HG02642 (cell line): ENCODE data around the gene DENND5B.
"Not testable (repeated sequence)": the region's sequence is repeated elsewhere in the genome, so short reads cannot be mapped to it uniquely, and the experiment has no call there.

Source experiments
- ATAC-seq: cut with Tn5 transposase; IDR thresholded peaks from one replicate; pipeline ENCODE4 v1.9.1; 2021; ENCODE audit warnings: mild to moderate bottlenecking; ENCODE audit not compliant: unreplicated experiment, poor library complexity

Gene DENND5B

DNA sequence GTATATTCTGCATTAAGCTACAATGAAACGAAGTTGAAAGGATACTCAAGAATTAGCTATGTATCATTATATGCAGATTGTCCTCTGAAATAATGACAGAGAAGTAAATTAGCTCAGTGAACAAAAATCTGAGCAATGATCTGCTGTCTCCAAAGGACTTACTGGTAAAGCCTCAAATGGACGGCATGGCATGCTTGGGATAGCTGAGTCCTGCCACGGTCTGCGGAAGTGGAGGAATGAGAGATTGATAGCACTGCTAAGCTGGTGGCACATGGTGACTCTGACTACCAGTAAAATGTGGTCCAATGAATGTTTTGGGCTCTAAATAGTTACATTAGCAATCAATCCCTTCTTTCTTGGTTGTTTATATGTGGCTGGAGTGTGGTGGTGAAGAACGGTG lies 3.7 kb upstream of the DENND5B start:
- ATAC-seq: no peak

DNA sequence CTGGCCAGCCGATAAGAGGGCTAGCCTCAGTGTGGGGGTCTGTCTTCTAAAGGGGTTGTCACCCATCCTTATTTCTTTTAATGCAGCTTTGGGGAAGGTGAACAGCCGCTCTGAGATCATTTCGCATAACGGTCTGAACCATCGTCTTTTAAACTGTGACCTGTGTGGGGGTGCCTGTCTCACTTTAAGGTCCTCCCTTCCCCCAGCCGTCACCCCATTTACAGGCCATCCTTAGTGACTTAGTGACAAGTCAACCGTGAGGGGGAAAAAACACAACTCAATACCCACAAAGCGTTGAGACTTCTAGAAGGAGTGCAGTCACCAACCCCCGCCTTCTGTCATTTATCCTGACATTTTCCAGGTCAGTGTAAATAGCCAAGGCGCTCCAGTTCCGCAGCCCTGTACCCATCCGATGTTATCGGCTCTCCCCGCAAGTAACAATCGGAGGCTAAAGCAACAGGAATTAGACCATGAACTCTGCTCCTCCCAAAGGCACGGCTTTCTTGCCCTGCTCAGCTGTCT lies 505 bp upstream of the DENND5B start:
- ATAC-seq: peak; percentile 12

DNA sequence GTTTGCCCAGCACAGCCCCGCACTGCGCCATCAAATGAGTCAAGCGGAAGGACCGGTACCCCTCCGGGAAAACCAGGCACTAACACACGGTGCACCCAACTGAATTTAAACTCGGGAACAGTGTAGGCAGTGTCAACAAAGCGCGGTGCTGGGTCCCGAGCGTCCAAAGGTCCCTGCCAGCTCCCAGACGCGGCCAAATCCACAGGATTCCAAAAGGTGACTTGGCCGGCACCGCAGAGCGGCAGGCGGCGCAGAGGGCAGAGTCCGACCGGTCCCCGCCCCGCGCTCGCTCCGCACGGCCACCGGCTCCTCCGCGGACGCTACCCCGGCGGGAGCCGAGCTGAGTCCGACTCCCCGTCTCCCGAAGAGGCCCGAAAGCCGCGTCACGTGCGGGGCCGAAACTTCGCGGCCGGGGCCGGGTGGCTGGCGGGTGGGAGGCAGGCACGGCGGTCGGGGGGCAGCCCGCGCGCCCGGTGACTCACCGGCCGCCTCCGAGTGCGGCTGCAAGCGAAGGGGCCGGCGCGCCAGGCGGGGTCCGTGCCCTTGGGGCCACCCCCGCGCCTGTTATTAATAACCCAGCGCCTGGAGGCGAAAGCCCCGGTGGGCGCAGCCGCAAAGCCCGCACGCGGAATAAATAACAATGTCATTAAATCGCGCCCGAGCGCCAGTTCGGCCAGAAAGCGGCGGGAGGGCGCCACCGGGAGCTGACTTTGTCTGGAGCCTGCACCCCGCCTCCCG lies 863 bp downstream of the DENND5B start:
- peak; percentile 43 for ATAC-seq

DNA sequence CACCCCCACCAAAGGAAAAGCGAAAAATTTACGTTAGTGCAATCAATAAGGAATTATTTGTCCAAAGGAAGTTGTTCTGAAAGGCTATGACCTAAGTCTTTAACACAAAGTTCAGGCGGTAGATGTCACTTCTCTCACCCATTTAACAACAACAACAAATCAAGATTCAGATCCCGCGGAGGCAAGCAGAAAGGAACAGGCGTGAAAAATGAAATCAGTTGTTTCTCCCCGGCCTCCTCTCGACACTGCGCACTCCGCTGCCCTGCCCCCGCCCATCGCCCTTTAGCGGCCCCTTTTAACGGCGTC lies 1.4 kb downstream of the DENND5B start:
- ATAC-seq: peak; percentile 46

DNA sequence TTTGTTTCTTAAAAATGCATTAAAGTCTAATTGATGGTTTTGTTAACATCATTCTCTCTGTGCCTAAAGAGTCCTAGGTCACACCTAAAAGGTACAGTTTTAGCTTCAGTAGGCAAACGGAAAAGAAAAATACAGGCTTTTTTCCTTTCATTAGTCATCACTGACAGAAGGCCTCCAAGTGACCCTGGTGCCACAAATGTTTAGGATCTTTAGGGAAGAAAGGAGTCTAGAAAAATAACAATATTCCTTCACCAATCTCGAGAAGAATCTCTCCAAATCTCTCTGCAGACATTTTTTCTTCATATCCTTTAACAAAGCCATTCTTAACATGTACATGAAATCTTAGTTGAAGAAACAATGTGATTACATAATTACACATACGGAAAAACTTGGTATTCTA lies 2.0 kb downstream of the DENND5B start:
- no peak for ATAC-seq

DNA sequence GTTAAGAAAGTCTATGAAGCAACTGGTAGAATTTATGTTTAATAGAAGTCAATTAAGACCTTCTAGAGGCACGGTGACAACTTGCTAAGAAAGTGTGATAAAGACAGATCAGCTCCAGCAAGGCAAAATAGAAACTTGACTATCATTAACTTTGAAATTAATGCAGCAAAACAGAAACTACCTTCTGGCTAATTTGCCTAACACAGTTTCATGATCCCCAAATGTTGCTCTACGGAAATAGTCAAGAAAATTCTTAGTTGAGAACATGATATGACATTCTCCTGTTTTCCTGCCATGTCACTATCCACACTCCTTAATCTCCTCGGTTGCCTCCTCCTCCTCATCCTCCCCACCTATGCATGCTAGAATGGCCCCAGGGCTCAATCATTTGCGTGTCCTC lies 4.2 kb downstream of the DENND5B start:
- ATAC-seq: no peak

DNA sequence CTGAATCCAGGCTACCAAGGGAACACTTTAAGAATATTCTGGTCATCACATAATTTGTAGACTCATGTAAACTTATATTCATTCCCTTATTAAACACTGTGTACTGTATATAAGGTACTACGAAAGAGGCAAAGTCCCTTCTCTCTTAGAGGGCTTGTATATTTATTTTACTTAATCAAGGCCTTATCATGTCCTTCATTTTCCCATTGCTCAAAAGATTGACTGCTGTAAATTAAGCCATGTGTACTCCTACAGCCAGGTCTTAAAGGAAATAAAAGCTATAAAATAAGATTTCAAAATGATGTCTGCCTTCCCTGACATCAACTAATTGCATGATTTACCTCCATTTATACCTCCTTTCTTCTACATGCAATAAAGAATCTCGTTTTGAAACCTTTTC lies 5.0 kb downstream of the DENND5B start:
- no peak for ATAC-seq

DNA sequence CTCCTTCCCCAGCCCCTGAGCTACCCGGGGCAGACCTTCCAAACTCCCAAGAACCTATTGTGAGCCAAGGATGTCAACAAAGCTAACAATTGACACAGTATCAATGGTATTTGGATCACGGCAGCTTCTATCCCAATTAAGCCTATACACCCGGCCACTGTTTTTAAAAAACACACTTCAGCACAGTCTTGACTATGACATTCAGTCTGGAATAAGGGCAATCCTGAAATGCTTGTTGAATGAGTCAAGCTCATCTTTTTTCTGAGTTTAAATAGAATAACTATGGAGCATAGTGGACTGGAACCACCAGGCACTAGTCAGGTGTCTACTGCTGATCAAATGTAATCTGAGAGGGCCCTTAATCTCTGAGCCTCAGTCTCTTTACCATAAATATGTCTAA lies 5.7 kb downstream of the DENND5B start:
- ATAC-seq: no peak

DNA sequence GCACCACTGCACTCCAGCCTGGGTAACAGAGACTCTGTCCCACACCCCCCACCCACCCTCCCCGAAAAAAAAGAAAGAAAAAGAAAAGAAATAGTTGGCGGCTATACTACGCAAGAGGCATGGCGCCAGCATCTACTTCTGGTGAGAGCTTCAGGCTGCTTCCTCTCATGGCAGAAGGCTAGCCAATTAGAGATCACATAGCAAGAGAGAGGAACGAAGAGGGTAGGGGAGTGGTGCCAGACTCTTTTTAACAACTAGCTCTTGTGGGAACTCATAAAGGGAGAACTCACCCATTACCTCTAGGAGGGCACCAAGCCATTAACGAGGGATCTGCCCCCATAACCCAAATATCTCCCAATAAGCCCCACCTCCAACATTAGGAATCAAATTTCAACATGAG lies 6.2 kb downstream of the DENND5B start:
- ATAC-seq: no peak

DNA sequence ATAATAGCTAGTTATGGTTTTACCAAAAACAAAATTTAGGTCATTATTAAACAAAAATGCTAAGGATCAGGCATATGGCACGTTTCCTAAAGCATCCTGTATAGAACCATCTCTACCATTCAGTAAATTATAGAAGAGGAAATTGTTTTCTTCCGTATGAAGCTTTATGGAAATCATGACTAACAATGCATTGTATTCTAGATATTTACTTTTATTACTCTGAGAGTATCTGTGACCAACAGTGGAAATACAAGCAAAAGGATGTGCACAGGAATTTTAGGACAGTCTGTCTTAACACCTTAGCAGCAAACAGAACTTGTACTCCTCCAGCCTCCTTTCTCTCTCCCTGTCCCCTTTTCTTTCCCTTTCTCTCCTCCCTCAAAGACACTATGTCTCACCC lies 7.1 kb downstream of the DENND5B start:
- no peak for ATAC-seq

DNA sequence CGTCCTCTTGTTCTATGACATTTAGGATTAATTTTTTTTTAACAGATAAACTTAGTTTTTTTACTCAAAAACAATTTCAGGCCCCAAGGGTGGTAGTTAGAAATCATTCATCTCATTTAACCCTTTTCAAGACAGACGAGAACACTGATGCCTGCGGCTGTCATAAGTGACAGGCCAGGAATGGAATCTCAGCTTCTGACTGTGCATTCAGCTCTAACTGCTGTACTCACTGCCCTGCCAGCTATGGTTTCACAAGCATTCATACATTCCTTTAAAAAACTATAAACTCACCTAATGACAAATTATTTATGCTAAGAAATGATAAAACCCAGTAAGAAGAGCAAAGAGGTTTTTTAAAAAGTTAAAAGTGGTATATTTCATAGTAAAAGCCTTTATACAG lies 8.8 kb downstream of the DENND5B start:
- ATAC-seq: no peak

DNA sequence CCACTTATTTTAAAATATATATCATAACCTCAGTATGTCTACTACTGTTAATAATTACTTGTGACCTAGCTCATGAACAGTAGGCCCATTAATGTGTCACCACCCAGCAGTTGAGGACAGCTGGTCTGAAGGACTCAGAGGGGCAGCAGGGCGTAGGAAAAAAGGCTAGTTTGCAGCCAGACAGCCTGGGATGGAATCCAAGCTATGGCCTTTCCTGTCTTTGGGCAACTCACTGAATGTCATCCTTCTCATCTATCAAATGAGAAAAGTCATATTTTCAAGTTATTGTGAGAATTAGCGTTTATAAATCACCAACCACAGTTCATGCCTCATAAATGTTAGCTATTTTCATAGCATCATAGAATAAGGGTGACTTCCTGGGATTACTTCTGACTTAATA lies 12.3 kb downstream of the DENND5B start:
- ATAC-seq: no peak

DNA sequence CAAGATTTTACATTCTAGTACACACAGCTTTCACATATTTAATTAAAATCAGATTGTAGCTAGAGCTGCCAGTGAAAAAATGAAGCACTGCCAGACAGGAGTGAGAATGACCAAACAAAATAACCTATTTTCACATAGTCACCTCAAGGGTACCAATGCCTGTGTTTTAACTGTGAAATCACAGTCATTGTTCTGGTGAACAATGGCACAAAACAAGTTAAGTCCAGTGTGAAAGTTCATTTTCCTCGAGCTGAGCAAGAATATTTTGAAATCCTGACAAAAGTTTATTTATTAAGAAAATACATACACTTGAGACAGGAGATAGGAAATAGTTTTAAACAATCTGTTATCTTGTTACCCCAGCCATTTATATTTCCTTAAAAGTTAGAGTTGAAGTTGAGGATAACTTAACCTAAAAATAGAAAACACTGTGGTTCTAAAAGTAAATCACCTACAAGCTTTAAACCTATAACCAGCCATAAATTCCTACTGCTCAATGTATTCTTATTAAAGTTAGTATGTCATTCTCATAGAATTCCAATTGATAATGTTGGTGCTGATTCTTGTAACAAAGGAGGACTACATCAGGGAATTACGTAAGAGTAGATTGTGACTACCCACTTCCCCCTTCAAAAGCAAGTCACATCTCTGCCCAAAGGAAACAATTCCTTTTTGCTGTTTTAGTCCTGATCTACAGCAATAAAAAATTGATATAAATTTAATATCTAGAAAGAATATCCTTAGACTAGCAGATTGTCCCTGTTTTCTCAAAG lies 15.9 kb downstream of the DENND5B start:
- no peak for ATAC-seq

DNA sequence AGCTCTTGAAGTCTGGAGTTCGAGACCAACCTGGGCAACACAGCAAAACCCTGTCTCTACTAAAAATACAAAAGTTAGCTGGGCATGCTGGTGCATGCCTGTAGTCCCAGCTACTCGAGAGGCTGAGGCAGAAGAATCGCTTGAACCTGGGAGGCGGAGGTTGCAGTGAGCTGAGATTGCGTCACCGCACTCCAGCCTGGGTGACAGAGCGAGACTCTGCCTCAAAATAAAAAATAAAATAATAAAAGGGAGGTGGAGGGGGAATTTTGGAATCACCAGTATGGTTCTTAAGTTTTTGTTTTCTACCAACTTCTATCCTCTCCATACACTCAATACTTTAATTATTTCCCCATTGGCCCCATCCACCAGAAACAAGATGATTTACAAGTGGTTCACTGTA lies 16.6 kb downstream of the DENND5B start:
- not testable (repeated sequence) for ATAC-seq

DNA sequence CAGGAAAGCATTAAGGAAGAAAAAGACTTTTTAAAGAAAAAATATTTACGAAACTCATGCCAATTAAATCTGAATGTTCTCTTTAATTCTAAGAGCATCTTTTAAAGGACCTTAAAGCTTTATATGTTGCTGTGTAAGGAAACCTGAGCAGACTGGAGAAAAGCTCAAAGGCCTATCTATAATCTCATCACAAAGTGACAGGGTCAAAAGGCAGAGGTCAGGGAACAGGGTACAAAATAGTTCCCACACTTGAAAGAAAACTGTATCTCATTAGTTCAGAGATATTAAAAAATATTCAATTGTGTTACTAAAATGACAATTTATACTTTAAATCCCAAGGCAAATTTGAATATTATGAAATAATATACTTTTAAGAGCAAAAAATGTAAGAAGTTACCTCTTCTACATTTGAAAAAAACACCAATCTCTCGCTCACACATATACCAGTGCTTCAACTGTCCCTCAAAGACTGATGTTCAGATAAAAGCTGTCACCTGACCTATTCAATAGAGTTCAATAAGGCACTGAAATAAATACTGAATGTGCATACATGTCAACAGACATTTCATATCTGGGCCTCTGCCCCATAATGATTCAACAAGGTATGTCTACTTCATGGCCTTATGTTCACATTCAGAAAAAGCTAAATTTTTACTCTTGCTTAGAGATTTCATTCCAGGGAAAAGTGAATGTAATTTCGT lies 17.9 kb downstream of the DENND5B start:
- ATAC-seq: no peak

DNA sequence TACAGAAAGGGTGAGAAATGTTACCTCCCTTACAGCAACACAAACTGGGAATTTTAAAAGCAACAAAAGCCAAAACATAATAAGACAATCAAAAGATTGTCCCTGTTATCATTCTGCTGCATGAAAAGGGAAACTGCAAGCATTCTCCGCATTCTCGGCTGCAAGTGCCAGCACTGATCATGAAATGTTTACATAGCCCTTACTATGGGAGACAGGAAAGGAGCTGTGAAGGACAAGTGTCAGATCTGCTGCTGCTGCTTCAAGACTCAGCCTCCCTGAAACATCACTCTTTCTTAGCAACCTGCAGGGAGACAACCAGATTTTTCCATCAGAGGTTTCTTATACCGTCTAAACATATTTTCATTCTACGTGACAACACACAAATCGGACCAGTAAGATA lies 20.1 kb downstream of the DENND5B start:
- ATAC-seq: no peak

DNA sequence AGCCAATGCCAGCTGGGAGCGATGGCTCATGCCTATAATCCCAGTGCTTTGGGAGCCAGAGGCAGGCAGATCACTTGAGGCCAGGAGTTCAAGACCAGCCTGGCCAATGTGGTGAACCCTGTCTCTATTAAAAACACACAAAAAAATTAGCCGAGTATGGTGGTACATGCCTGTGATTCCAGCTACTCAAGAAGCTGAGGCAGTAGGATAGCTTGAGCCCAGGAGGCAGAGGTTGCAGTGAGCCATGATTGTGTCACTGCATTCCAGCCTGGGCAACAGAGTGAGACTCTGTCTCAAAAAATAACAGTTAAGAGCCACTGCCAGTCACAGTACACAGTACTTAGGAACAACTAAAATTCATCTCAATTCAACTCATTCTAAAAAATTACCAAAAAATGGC lies 21.4 kb downstream of the DENND5B start:
- ATAC-seq: not testable (repeated sequence)

DNA sequence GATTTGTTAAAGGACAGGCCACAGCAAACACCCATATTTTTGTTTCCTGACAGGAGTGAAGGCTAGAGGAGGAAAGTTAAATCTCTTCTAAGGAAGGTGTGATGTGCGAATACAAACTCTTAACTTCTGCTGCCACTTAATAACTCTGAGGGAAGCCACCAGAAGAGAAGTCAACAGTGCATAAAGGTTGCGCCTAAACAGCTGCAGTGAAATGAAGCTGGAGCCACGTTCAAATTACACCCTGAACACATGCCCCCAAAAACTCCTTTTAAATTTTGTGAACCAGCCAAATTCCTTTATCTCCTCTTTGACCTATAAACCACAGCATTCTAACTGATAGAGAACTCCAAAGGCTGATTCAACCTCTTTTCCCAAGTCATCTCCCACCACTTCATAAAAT lies 22.4 kb downstream of the DENND5B start:
- ATAC-seq: no peak

DNA sequence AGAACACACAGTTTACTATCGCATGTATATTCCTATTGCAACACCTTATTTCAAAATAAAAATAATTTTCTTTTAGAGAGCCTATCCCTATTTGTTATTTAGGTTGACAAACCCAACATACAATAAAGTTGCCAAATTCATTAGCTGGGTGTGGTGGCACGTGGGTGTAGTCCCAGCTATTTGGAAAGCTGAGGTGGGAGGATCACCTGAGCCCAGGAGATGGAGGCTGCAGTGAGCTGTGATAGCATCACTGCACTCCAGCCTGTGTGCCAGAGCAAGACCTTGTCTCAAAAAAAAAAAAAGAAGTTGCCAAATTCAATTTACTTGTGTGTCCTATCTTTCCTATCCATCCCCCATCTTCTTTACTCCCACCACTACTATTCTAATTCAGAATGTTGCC lies 23.9 kb downstream of the DENND5B start:
- no peak for ATAC-seq

DNA sequence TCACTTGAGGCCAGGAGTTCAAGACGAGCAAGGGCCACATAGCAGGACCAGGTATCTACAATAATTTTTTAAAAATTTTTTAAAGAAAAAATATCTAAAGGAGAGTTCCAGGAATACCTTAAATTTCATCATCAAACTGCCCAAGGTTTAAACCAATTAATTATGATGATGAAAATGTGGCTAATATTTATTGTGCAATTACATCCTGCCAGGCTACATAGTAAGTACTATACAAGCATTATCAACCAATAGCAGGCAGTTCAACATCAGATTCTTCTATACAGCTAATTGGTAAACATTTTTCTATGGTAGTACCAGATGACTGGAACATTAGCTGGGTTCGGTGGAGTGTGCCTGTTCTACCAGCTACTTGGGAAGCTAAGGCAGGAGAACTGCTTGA lies 24.4 kb downstream of the DENND5B start:
- ATAC-seq: no peak

DNA sequence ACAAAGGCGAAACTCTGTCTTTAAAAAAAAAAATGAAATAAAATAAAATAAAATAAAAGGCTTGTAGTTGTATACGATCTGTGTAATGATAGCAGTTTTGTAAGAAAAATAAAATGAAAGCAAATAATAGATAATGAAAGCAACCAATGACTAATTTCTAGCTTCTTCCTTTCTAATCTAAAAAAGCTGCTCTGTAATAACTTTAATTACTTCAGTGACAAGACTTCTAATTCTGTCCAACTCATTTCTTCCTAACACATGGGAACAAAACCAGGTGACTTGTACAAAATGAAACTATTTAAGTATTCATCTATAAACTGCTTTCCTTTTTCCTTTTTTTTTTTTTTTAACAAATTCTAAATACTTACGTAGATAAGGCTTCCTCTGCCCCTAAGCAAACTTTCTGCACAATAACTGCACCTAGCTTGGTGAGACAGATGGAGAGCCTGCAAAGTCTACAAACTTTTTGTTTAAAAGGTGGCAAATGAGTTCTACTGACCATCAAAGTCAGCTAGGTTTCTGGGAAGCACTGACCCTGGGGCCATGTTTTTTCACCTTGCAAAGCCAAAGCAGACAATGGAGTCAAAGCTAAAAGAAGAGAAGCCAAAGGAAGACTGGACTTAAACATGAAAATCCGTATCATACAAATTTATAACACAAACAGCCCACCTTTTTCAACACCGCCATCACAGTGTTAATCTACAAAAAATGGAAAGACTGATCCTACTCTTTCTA lies 28.2 kb downstream of the DENND5B start:
- ATAC-seq: no peak
